Measurements from ENCODE around the gene LIN28B.

The LIN28B gene

GRCh38 chr6:105102186-105102585 lies 145.3 kb downstream of the LIN28B start:
- TF ChIP-seq, protein P1, sequence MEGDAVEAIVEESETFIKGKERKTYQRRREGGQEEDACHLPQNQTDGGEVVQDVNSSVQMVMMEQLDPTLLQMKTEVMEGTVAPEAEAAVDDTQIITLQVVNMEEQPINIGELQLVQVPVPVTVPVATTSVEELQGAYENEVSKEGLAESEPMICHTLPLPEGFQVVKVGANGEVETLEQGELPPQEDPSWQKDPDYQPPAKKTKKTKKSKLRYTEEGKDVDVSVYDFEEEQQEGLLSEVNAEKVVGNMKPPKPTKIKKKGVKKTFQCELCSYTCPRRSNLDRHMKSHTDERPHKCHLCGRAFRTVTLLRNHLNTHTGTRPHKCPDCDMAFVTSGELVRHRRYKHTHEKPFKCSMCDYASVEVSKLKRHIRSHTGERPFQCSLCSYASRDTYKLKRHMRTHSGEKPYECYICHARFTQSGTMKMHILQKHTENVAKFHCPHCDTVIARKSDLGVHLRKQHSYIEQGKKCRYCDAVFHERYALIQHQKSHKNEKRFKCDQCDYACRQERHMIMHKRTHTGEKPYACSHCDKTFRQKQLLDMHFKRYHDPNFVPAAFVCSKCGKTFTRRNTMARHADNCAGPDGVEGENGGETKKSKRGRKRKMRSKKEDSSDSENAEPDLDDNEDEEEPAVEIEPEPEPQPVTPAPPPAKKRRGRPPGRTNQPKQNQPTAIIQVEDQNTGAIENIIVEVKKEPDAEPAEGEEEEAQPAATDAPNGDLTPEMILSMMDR (IDR thresholded peaks at IDR 0.05; ENCODE audit: control insufficient read depth, insufficient read depth, low read depth, low read length, missing control alignments), result no peak
- no peak overlapping the region for H3K4me3 ChIP-seq (ENCODE audit: control insufficient read depth, low read depth, low read length)
- no peak for DNase-seq (ENCODE audit: low read depth)

- DNase-seq (ENCODE audit: low read depth), result no peak
Measured at GRCh38 chr6:105105094-105105493, 148.2 kb downstream of the LIN28B start.

DNA sequence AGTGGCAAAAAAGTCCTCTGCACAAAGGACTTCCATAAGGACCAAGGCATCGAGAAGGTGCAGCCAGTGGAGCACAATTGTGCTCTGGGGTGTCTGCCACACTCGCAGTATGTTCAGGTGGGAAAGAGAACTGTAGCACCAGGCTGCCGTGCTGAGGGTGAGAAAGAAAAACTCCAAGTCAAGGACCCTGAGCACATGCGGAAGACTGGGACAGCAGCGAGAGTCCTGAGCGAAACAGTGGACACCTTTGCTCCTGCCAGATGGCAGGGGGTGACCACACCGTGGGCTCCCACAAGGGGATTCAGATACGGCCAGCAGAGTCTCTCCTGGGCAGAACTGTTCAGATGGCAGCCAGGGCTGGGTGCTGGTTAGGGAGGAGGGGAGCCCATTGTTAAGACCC lies 149.4 kb downstream of the LIN28B start:
- DNase-seq (ENCODE audit: low read depth), result no peak
- TF ChIP-seq, protein P1 (IDR thresholded peaks at IDR 0.05; ENCODE audit: control insufficient read depth, insufficient read depth, low read depth, low read length, missing control alignments), result no peak

More at GRCh38 chr6:105105094-105105493, 148.2 kb downstream of the LIN28B start:
- TF ChIP-seq, protein P1 (IDR thresholded peaks at IDR 0.05; ENCODE audit: control insufficient read depth, insufficient read depth, low read depth, low read length, missing control alignments), result no peak
- no peak overlapping the region for H3K4me3 ChIP-seq (ENCODE audit: control insufficient read depth, low read depth, low read length)

DNA sequence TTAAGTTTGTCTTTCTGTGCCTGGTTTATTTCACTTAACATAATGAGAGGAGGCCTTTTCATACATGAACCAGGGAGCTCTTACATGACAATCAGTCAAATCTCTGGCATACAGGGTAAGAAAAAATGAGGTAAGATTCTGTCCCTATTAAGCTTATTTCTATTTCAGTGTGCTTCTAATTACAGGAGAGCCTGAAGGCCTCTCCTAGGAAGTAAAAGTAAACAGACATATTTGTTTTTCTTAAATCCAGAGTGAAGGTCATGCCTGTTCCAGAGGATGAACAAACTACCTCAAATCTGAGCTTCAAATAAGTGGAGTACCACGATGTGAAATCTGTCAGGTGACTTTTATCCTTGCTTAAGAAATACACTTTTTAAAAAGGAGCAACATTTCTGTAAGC lies 150.3 kb downstream of the LIN28B start:
- H3K4me3 ChIP-seq (ENCODE audit: control insufficient read depth, low read depth, low read length), result no peak overlapping the region
- TF ChIP-seq, protein P1 (IDR thresholded peaks at IDR 0.05; ENCODE audit: control insufficient read depth, insufficient read depth, low read depth, low read length, missing control alignments), result no peak
- no peak for DNase-seq (ENCODE audit: low read depth)

More for the DNA sequence above, 149.4 kb downstream of the LIN28B start:
- no peak overlapping the region for H3K4me3 ChIP-seq (ENCODE audit: control insufficient read depth, low read depth, low read length)

DNA sequence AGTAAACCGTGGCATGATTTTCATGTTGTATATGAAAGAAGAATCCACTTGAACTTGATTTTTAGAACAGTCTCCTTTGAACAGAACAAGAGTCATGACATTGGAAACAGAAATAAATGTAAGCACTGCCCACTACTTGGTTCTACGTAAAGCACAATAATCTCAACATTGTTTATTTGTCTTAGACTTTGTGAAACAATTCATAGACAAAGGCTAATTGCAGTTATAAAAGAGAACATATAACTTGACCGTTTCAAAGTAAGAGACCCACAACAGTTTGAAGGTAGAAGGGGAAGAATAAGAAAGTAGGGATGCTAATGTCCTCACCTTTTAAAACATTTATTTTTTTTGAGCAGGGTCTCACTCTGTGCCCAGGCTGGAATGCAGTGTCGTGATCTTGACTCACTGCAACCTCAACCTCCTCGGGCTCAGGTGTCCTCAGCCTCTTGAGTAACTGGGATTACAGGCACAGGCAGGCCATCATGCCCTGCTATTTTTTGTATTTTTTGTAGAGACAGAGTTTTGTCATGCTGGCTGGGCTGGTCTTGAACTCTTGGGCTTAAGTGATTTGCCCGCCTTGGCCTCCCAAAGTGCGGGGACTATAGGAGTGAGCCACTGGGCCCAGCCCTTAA lies 151.8 kb downstream of the LIN28B start:
- TF ChIP-seq, protein P1 (IDR thresholded peaks at IDR 0.05; ENCODE audit: control insufficient read depth, insufficient read depth, low read depth, low read length, missing control alignments), result no peak

GRCh38 chr6:105109955-105110895 lies 153.3 kb downstream of the LIN28B start:
- TF ChIP-seq, protein P1 (IDR thresholded peaks at IDR 0.05; ENCODE audit: control insufficient read depth, insufficient read depth, low read depth, low read length, missing control alignments), result no peak
- no peak overlapping the region for H3K4me3 ChIP-seq (ENCODE audit: control insufficient read depth, low read depth, low read length)
- no peak for DNase-seq (ENCODE audit: low read depth)

More for the DNA sequence above, 151.8 kb downstream of the LIN28B start:
- no peak for DNase-seq (ENCODE audit: low read depth)
- no peak overlapping the region for H3K4me3 ChIP-seq (ENCODE audit: control insufficient read depth, low read depth, low read length)
